HepG2 (cell line): ENCODE results near the gene MIA2. TPM values are rescaled to one million over a fixed set of nuclear protein-coding genes. Genes with fewer than 3 reads are reported as not detected.

Source experiments
- ATF7 ChIP-seq, 2 experiments: fragments of 450-650 bp in 1 of 2; sonication (generic) in 1 of 2; formaldehyde crosslinking in 1 of 2; IDR thresholded peaks; 2 replicates each; pipeline versions ENCODE4 v1.4.0 to v1.6.1; 2016 to 2020; ENCODE audit warnings: antibody characterized with exemption in 1 of 2, mild to moderate bottlenecking in 1 of 2, missing genetic modification reagents in 1 of 2
- ERF ChIP-seq: IDR thresholded peaks from 2 replicates; pipeline ENCODE4 v1.6.1; 2018; ENCODE audit warnings: missing biosample characterization, missing genetic modification reagents
- KLF11 ChIP-seq: IDR thresholded peaks from 2 replicates; pipeline ENCODE4 v1.6.1; 2016; ENCODE audit warnings: missing compliant biosample characterization
- KLF9 ChIP-seq: IDR thresholded peaks from 2 replicates; pipeline ENCODE4 v1.6.1; 2016; ENCODE audit warnings: low read depth
- LCORL ChIP-seq, 2 experiments: fragments of 450-650 bp in 1 of 2; sonication (generic) in 1 of 2; formaldehyde crosslinking in 1 of 2; IDR thresholded peaks; 2 replicates each; pipeline versions ENCODE4 v1.5.0 to v1.6.1; 2017 to 2020; ENCODE audit warnings: antibody characterized with exemption in 1 of 2, missing genetic modification reagents in 1 of 2
- MTA1 ChIP-seq: sonication (generic); formaldehyde crosslinking; IDR thresholded peaks from 2 replicates; pipeline ENCODE4 v1.4.0; 2020; ENCODE audit warnings: missing genetic modification reagents, mild to moderate bottlenecking, borderline replicate concordance
- MYNN ChIP-seq: sonication (generic); formaldehyde crosslinking; IDR thresholded peaks from 2 replicates; pipeline ENCODE4 v1.4.0; 2020; ENCODE audit warnings: mild to moderate bottlenecking, low read depth, missing genetic modification reagents
- SALL1 ChIP-seq: sonication (generic); formaldehyde crosslinking; IDR thresholded peaks from 2 replicates; pipeline ENCODE4 v1.8.0; 2022; ENCODE audit warnings: mild to moderate bottlenecking, missing genetic modification reagents
- ZFP41 ChIP-seq: sonication (generic); formaldehyde crosslinking; IDR thresholded peaks from 2 replicates; pipeline ENCODE4 v1.4.0; 2020; ENCODE audit warnings: mild to moderate bottlenecking, missing genetic modification reagents, borderline replicate concordance
- ZNF468 ChIP-seq: sonication (generic); formaldehyde crosslinking; IDR thresholded peaks from 2 replicates; pipeline ENCODE4 v1.8.0; 2022; ENCODE audit warnings: mild to moderate bottlenecking, moderate library complexity, missing genetic modification reagents
- ZNF780A ChIP-seq: sonication (generic); formaldehyde crosslinking; IDR thresholded peaks from 2 replicates; pipeline ENCODE4 v1.8.0; 2022; ENCODE audit warnings: mild to moderate bottlenecking, missing genetic modification reagents, moderate library complexity
- ZNF839 ChIP-seq: sonication (generic); formaldehyde crosslinking; IDR thresholded peaks from 2 replicates; pipeline ENCODE4 v1.4.0; 2020; ENCODE audit warnings: missing genetic modification reagents, mild to moderate bottlenecking, borderline replicate concordance
- ZNF891 ChIP-seq: sonication (generic); formaldehyde crosslinking; IDR thresholded peaks from 2 replicates; pipeline ENCODE4 v1.5.0; 2020; ENCODE audit warnings: mild to moderate bottlenecking, missing genetic modification reagents
- polyA plus RNA-seq, 8 experiments: library from polyadenylated mRNA; depleted of rRNA in 3 of 8; stranded (reverse) in 7 of 8; unstranded in 1 of 8; fragments of >200 nt; fragmentation: Illumina TruSeq in 4 of 8; extraction: Trizol in 4 of 8; gene quantifications; 2 replicates each; pipeline versions ENCODE4 v1.2.1 to v1.2.3, GENCODE V29; 2011 to 2016; ENCODE audit warnings: low read depth in 4 of 8, missing spikeins in 1 of 8, mixed read lengths in 1 of 8; ENCODE audit not compliant: insufficient read depth in 1 of 8
- total RNA-seq, 5 experiments: library from RNA; depleted of rRNA; stranded (reverse); fragments of >200 nt; fragmentation: Illumina TruSeq; extraction: Trizol; gene quantifications; 2 replicates each; pipeline ENCODE4 v1.2.3, GENCODE V29; 2016; ENCODE audit warnings: low read depth in 1 of 5
- TF ChIP-seq, protein P1 (sequence below): sonication (generic); formaldehyde crosslinking; IDR thresholded peaks from 2 replicates; pipeline ENCODE4 v1.4.0; 2020; ENCODE audit warnings: missing genetic modification reagents, borderline replicate concordance
- TF ChIP-seq, protein P2 (sequence below): IDR thresholded peaks from 2 replicates; pipeline ENCODE4 v1.6.1; 2012; ENCODE audit warnings: low read depth, low read length, improper control_type of control experiment
- TF ChIP-seq, protein P3 (sequence below): sonication (generic); formaldehyde crosslinking; conservative IDR thresholded peaks from 2 replicates; pipeline ENCODE4 v1.8.0; 2022; ENCODE audit warnings: missing genetic modification reagents
- TF ChIP-seq, protein P4 (sequence below): sonication (generic); formaldehyde crosslinking; IDR thresholded peaks from 2 replicates; pipeline ENCODE4 v1.5.0; 2020; ENCODE audit warnings: mild to moderate bottlenecking, missing genetic modification reagents
- TF ChIP-seq, protein P5 (sequence below): IDR thresholded peaks from 2 replicates; pipeline ENCODE4 v1.6.1; 2016; ENCODE audit warnings: missing genetic modification reagents, missing compliant biosample characterization

The MIA2 gene
- total and polyA plus RNA-seq, 2 of the 13 experiments (the other 11 are each of a cell fraction or from before 2014, with no cell fraction given): 134 to 158 TPM

DNA sequence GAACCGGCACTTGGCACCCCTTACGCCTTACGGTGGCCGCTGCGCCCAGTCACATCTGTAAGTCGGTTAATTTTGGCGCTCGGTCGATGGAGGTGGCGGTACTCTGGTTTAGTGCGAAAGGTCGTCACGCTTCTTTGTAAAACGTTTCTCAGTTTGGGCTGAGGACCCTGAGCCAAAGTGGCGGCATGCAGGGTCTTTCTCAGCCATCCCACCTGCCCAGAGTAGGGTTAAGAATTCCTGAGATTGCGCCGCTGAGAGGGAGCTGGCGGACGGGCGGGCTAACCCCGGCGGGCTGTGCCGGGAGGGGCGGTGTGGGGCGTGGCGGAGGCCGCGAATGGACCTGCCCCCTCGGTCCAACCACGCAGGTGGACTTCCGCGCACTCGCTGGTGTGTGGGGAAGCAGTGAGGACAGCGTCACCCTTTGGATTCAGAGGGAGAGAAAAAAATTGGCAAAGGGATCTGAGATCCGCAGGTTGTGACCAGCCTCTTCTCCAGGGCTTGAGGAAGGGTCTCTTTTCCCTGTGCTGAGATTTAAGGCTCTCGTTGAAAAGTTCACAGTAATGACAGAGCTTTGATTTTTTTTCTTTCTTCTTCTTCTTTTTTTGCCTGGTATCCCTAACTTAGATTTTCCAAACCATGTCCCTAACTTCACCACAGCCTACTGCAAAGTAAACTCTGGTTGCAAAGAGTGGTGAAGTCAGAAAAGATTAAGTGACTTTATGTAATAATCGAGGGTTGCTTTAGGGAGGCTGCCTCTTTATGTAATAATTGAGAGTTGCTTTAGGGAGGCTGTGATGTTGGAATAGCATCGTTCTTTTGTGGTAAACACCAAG is 199.1 kb downstream of the MIA2 start (continued):
- TF ChIP-seq, protein P1, sequence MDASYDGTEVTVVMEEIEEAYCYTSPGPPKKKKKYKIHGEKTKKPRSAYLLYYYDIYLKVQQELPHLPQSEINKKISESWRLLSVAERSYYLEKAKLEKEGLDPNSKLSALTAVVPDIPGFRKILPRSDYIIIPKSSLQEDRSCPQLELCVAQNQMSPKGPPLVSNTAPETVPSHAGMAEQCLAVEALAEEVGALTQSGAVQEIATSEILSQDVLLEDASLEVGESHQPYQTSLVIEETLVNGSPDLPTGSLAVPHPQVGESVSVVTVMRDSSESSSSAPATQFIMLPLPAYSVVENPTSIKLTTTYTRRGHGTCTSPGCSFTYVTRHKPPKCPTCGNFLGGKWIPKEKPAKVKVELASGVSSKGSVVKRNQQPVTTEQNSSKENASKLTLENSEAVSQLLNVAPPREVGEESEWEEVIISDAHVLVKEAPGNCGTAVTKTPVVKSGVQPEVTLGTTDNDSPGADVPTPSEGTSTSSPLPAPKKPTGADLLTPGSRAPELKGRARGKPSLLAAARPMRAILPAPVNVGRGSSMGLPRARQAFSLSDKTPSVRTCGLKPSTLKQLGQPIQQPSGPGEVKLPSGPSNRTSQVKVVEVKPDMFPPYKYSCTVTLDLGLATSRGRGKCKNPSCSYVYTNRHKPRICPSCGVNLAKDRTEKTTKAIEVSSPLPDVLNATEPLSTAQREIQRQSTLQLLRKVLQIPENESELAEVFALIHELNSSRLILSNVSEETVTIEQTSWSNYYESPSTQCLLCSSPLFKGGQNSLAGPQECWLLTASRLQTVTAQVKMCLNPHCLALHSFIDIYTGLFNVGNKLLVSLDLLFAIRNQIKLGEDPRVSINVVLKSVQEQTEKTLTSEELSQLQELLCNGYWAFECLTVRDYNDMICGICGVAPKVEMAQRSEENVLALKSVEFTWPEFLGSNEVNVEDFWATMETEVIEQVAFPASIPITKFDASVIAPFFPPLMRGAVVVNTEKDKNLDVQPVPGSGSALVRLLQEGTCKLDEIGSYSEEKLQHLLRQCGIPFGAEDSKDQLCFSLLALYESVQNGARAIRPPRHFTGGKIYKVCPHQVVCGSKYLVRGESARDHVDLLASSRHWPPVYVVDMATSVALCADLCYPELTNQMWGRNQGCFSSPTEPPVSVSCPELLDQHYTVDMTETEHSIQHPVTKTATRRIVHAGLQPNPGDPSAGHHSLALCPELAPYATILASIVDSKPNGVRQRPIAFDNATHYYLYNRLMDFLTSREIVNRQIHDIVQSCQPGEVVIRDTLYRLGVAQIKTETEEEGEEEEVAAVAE (CRISPR knock-in tag): no peak; the same call in 1 of the 2 replicates
- TF ChIP-seq MYNN (CRISPR knock-in tag) (peak; percentile 73), SALL1 (peak; percentile 91), ERF (peak; percentile 90), ZNF780A (CRISPR knock-in tag) (no peak), ZNF468 (no peak), LCORL (IDR thresholded peaks at IDR 0.05) (peak; percentile 20), LCORL (CRISPR knock-in tag; IDR thresholded peaks at IDR 0.05) (peak; percentile 98), ZNF891 (CRISPR knock-in tag) (peak; percentile 92), ZFP41 (CRISPR knock-in tag) (0 out of 2 replicates have a peak, but pooled peaks have one; percentile 66), KLF11 (CRISPR knock-in tag) (no peak; the same call in 1 of the 2 replicates), MTA1 (CRISPR knock-in tag) (peak; percentile 98), ZNF839 (CRISPR knock-in tag) (peak; percentile 19; the same call in 1 of the 2 replicates), ATF7 (IDR thresholded peaks at IDR 0.05) (no peak), ATF7 (CRISPR knock-in tag; IDR thresholded peaks at IDR 0.05) (peak; percentile 35; the same call in 1 of the 2 replicates), KLF9 (CRISPR knock-in tag) (no peak; the same call in none of the 2 replicates)
- TF ChIP-seq, protein P2, sequence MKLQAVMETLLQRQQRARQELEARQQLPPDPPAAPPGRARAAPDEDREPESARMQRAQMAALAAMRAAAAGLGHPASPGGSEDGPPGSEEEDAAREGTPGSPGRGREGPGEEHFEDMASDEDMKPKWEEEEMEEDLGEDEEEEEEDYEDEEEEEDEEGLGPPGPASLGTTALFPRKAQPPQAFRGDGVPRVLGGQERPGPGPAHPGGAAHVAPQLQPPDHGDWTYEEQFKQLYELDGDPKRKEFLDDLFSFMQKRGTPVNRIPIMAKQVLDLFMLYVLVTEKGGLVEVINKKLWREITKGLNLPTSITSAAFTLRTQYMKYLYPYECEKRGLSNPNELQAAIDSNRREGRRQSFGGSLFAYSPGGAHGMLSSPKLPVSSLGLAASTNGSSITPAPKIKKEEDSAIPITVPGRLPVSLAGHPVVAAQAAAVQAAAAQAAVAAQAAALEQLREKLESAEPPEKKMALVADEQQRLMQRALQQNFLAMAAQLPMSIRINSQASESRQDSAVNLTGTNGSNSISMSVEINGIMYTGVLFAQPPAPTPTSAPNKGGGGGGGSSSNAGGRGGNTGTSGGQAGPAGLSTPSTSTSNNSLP: 0 out of 2 replicates have a peak, but pooled peaks have one; percentile 26
- TF ChIP-seq, protein P3, sequence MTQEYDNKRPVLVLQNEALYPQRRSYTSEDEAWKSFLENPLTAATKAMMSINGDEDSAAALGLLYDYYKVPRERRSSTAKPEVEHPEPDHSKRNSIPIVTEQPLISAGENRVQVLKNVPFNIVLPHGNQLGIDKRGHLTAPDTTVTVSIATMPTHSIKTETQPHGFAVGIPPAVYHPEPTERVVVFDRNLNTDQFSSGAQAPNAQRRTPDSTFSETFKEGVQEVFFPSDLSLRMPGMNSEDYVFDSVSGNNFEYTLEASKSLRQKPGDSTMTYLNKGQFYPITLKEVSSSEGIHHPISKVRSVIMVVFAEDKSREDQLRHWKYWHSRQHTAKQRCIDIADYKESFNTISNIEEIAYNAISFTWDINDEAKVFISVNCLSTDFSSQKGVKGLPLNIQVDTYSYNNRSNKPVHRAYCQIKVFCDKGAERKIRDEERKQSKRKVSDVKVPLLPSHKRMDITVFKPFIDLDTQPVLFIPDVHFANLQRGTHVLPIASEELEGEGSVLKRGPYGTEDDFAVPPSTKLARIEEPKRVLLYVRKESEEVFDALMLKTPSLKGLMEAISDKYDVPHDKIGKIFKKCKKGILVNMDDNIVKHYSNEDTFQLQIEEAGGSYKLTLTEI: no peak
- TF ChIP-seq, protein P4, sequence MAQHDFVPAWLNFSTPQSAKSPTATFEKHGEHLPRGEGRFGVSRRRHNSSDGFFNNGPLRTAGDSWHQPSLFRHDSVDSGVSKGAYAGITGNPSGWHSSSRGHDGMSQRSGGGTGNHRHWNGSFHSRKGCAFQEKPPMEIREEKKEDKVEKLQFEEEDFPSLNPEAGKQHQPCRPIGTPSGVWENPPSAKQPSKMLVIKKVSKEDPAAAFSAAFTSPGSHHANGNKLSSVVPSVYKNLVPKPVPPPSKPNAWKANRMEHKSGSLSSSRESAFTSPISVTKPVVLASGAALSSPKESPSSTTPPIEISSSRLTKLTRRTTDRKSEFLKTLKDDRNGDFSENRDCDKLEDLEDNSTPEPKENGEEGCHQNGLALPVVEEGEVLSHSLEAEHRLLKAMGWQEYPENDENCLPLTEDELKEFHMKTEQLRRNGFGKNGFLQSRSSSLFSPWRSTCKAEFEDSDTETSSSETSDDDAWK (CRISPR knock-in tag): no peak
- TF ChIP-seq, protein P5, sequence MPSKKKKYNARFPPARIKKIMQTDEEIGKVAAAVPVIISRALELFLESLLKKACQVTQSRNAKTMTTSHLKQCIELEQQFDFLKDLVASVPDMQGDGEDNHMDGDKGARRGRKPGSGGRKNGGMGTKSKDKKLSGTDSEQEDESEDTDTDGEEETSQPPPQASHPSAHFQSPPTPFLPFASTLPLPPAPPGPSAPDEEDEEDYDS (CRISPR knock-in tag): peak; percentile 91
